ENCODE data around the gene ARAP2. TPM values are rescaled to one million over a fixed set of nuclear protein-coding genes. Genes with fewer than 3 reads are reported as not detected.

ARAP2 gene
- total RNA-seq, 1 experiment from 2014 or later, result 5.5 TPM

- Histone ChIP-seq H3K27me3 (ENCODE audit: control insufficient read depth, insufficient read depth, low read length) (no peaks in the 10 kb centered on the region), H3K9me3 (ENCODE audit: control insufficient read depth, insufficient read depth, low read depth, low read length) (no peaks in the 10 kb centered on the region), H3K36me3 (ENCODE audit: control insufficient read depth, insufficient read depth, low read length) (no peaks in the 10 kb centered on the region), H3K4me1 (ENCODE audit: control insufficient read depth, insufficient read depth, low read length) (no peaks in the 10 kb centered on the region), H3K4me3 (ENCODE audit: low read depth in 2 of 2, low read length in 2 of 2) (no peak overlapping the region), H3K27ac (ENCODE audit: low read length) (no peak overlapping the region)
- ATAC-seq (no peak), DNase-seq (ENCODE audit: low read depth, low spot score) (no peak)
- intact Hi-C loops (cut with micrococcal nuclease; ENCODE audit: unreplicated experiment) (no loop called here), in situ Hi-C loops (cut with HindIII; ENCODE audit: low pct_unique_long_range_greater_than_20kb, low sequenced_read_pairs) (no loop called here)
- TF ChIP-seq POLR2AphosphoS5 (IDR thresholded peaks at IDR 0.05; ENCODE audit: low read depth, low read length) (no peak), TCF7L2 (IDR thresholded peaks at IDR 0.05; ENCODE audit: low read depth, low read length) (no peak), REST (IDR thresholded peaks at IDR 0.05; ENCODE audit: insufficient read depth in 1 of 2, low read depth in 2 of 2, low read length in 1 of 2) (no peak), SIN3A (IDR thresholded peaks at IDR 0.05; ENCODE audit: borderline replicate concordance, insufficient read depth, low read depth, low read length) (no peak), CTCF (IDR thresholded peaks at IDR 0.05) (no peak)
- BruUV-seq (replicated peaks), result no TSS peak
- ChIA-PET CTCF (no interaction called here), POLR2A (no interaction called here)
Observed at GRCh38 chr4:36174570-36174969, 69.7 kb downstream of the ARAP2 start.

- in situ Hi-C loops (cut with HindIII; ENCODE audit: low pct_unique_long_range_greater_than_20kb, low sequenced_read_pairs) (no loop called here), intact Hi-C loops (cut with micrococcal nuclease; ENCODE audit: unreplicated experiment) (no loop called here)
- Histone ChIP-seq H3K4me1 (ENCODE audit: control insufficient read depth, insufficient read depth, low read length) (no peaks in the 10 kb centered on the region), H3K36me3 (ENCODE audit: control insufficient read depth, insufficient read depth, low read length) (no peaks in the 10 kb centered on the region), H3K27ac (ENCODE audit: low read length) (no peak overlapping the region), H3K27me3 (ENCODE audit: control insufficient read depth, insufficient read depth, low read length) (no peaks in the 10 kb centered on the region), H3K4me3 (ENCODE audit: low read depth in 2 of 2, low read length in 2 of 2) (no peak overlapping the region), H3K9me3 (ENCODE audit: control insufficient read depth, insufficient read depth, low read depth, low read length) (no peaks in the 10 kb centered on the region)
- DNase-seq (ENCODE audit: low read depth, low spot score), result no peak
- no TSS peak for BruUV-seq (replicated peaks)
- TF ChIP-seq TCF7L2 (IDR thresholded peaks at IDR 0.05; ENCODE audit: low read depth, low read length), result no peak
- TF ChIP-seq CTCF (IDR thresholded peaks at IDR 0.05), result no peak
- no peak for TF ChIP-seq REST (IDR thresholded peaks at IDR 0.05; ENCODE audit: insufficient read depth in 1 of 2, low read depth in 2 of 2, low read length in 1 of 2)
- TF ChIP-seq SIN3A (IDR thresholded peaks at IDR 0.05; ENCODE audit: borderline replicate concordance, insufficient read depth, low read depth, low read length), result no peak
- CTCF ChIA-PET, result no interaction called here
- POLR2A ChIA-PET, result interaction anchor here (0.5 kb wide), 1 partner anchor 1467 kb away, joined by 3 read pairs; no protein-coding TSS in a partner anchor
- no peak for ATAC-seq
Observed at GRCh38 chr4:36173905-36174304, 70.4 kb downstream of the ARAP2 start.

Data from Panc1 (cell line).